ENCODE data around the gene RSPO3. TPM values are rescaled to one million over a fixed set of nuclear protein-coding genes. Genes with fewer than 3 reads are reported as not detected.

Gene RSPO3
- total RNA-seq, 4 donors from 2014 or later: 0.15 to 1.5 (median 0.72) TPM

DNA sequence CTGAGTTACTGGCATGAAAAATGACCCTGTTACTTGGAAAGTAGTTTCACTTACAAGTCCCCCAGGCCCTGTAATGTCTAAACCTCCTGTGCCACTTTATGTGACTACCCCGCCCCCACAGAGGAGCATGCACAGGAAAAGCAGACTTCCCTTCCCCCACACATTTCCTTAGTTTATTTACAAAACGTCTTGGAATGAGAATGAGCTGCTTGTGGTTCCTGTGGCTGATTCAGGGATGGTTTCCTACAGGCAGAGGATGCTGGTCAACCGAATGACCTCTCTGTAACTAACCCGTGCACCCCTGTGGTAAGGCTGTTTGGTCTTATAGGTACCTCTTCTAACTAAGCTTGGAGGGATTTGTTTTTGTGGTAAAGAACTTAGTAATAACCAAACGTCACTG is 28.5 kb downstream of the RSPO3 start:
- no peak overlapping the region for H3K4me3 ChIP-seq (ENCODE audit: low read depth, poor library complexity, severe bottlenecking)
- intact Hi-C loops (cut with DNase I; ENCODE audit: low total_unique reads): no loop called here
- TF ChIP-seq, protein P1, sequence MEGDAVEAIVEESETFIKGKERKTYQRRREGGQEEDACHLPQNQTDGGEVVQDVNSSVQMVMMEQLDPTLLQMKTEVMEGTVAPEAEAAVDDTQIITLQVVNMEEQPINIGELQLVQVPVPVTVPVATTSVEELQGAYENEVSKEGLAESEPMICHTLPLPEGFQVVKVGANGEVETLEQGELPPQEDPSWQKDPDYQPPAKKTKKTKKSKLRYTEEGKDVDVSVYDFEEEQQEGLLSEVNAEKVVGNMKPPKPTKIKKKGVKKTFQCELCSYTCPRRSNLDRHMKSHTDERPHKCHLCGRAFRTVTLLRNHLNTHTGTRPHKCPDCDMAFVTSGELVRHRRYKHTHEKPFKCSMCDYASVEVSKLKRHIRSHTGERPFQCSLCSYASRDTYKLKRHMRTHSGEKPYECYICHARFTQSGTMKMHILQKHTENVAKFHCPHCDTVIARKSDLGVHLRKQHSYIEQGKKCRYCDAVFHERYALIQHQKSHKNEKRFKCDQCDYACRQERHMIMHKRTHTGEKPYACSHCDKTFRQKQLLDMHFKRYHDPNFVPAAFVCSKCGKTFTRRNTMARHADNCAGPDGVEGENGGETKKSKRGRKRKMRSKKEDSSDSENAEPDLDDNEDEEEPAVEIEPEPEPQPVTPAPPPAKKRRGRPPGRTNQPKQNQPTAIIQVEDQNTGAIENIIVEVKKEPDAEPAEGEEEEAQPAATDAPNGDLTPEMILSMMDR (IDR thresholded peaks at IDR 0.05): no peak
- no peak for TF ChIP-seq POLR2A (IDR thresholded peaks at IDR 0.05)
- 19 to 25% methylated on average over 5 of the region's 5 CpGs for WGBS, 2 donors
- DNase-seq (ENCODE audit: low spot score in 2 of 2): no peak

DNA sequence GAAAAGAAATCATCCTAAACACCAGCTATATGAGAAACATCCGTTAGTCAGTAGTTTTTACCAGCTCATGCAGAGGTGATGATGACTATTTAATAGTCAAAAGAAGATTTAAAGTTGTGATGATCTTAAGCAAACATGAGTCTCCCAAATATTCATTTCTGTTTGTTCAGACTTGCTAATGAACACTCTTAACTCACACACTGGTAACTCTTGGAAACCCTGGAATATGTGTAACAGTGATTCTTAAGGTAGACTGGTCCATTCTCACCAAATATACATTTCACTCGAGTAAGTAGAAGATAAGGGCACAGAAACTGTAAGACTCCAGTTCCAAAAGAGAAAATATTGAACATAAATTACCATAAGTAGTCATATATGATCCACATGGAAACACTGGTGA is 29.1 kb downstream of the RSPO3 start:
- intact Hi-C loops (cut with DNase I; ENCODE audit: low total_unique reads): no loop called here
- no peak for DNase-seq (ENCODE audit: low spot score in 2 of 2)
- 77 to 82% methylated on average over 2 of the region's 2 CpGs for WGBS, 2 donors
- no peak overlapping the region for H3K4me3 ChIP-seq (ENCODE audit: low read depth, poor library complexity, severe bottlenecking)
- TF ChIP-seq POLR2A (IDR thresholded peaks at IDR 0.05): no peak
- TF ChIP-seq, protein P1 (IDR thresholded peaks at IDR 0.05): no peak

DNA sequence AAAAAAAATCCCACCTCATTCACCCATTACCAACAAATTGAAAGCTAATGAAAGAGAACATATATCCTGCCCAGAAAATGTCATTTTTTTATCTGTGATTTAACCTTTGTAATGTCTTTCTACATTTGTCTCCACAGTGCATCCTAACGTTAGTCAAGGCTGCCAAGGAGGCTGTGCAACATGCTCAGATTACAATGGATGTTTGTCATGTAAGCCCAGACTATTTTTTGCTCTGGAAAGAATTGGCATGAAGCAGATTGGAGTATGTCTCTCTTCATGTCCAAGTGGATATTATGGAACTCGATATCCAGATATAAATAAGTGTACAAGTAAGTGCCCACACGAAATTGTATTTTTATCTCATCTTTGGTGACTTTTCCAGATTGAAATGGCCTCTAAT is 30.0 kb downstream of the RSPO3 start:
- no peak for DNase-seq (ENCODE audit: low spot score in 2 of 2)
- intact Hi-C loops (cut with DNase I; ENCODE audit: low total_unique reads): no loop called here
- no peak for TF ChIP-seq POLR2A (IDR thresholded peaks at IDR 0.05)
- 42 to 46% methylated on average over 3 of the region's 3 CpGs for WGBS, 2 donors
- no peak overlapping the region for H3K4me3 ChIP-seq (ENCODE audit: low read depth, poor library complexity, severe bottlenecking)

DNA sequence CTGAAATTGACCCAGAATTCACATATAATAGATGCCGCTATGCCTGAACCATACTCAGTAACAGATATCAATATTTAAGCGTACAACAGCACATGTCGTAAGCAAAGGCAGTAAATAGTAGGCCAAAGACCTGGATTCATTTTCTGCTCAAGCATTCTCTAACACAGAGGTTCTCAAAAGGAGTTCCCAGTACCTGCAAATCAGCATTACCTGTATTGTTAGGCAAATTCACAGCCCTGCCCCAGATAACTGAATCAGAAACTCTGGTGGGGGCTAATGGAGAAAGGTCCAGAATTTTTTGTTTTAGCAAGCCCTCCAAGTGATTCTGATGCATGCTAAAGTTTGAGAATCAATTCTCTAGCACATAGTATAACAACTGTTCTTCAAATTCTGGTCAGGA is 36.0 kb downstream of the RSPO3 start:
- intact Hi-C loops (cut with DNase I; ENCODE audit: low total_unique reads): no loop called here
- no peak for DNase-seq (ENCODE audit: low spot score in 2 of 2)
- no peak overlapping the region for H3K4me3 ChIP-seq (ENCODE audit: low read depth, poor library complexity, severe bottlenecking)
- WGBS, 2 donors: 94 to 95% methylated on average over 3 of the region's 3 CpGs
- TF ChIP-seq, protein P1 (IDR thresholded peaks at IDR 0.05): no peak
- TF ChIP-seq POLR2A (IDR thresholded peaks at IDR 0.05): no peak

DNA sequence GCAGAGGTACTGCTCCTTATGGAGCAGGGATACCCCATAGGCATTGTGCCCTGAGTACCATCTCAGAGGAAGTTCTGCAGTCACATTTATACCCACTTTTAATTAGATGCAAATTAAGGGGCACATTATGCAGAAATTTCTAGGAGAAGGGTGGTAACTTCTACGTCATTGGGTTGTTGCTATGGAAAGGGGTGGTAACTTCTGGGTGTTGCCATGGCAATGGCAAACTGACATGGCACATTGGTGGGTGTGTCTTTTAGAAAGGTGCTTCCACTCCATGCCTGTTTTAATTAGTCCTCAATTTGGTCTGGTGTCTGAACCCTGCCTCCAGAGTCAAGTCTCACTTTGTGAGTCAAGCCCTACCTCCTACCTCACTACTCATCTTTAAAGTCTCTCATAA is 42.0 kb downstream of the RSPO3 start:
- intact Hi-C loops (cut with DNase I; ENCODE audit: low total_unique reads): no loop called here

DNA sequence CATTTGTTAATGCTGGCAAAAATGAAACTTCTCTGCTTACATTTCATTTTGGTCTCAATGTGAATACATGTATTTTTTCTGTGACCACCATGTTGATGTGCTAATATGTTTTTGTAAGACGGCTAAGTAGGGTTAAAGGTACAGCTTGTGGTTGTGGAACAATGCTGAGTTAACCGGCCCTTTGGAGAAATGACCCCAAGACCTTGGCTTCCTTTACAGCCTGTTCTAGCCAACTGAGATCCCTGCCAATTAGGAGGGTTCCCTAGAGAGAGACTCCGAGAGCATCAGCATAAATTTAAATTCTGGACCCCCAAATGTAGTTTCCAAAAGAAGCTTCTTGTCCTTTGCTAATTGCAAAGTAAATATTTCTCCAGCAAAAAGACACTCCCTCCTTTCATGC is 44.4 kb downstream of the RSPO3 start:
- 52 to 53% methylated on average over 3 of the region's 3 CpGs for WGBS, 2 donors
- intact Hi-C loops (cut with DNase I; ENCODE audit: low total_unique reads): no loop called here
- no peak for DNase-seq (ENCODE audit: low spot score in 2 of 2)
- no peak for TF ChIP-seq POLR2A (IDR thresholded peaks at IDR 0.05)
- TF ChIP-seq, protein P1 (IDR thresholded peaks at IDR 0.05): no peak
- no peak overlapping the region for H3K4me3 ChIP-seq (ENCODE audit: low read depth, poor library complexity, severe bottlenecking)

More for the DNA sequence above, 42.0 kb downstream of the RSPO3 start:
- H3K4me3 ChIP-seq (ENCODE audit: low read depth, poor library complexity, severe bottlenecking): no peak overlapping the region
- TF ChIP-seq, protein P1 (IDR thresholded peaks at IDR 0.05): no peak
- DNase-seq (ENCODE audit: low spot score in 2 of 2): no peak
- WGBS, 2 donors: 88 to 100% methylated on average over 1 of the region's 1 CpG

Measured in lower leg skin (tissue), 4 donors.